GM12801 (cell line): Measurements from ENCODE around the gene SDSL.

Experiments used
- TF ChIP-seq, protein P1 (sequence below): IDR thresholded peaks from one replicate; pipeline ENCODE4 v1.5.1; 2011; ENCODE audit warnings: control low read depth; ENCODE audit not compliant: insufficient read length; ENCODE audit errors: extremely low read depth

SDSL gene

DNA sequence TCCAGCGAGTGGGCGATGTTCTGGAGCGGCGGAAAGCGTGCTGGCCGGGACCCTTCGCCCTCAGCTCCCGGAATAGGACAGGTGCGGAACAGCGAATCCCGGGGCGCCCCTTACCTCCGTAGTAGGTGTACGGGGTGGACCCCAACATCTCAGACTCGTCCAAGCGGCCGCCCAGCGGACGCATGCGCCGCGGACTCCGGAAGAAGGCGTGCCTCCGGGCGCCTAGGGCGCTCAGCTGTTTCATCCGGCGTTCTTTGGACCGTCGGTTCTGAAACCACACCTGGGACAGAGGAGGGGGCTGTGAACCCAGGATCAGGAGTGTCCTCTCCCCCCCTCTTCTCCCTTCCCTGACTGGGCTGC lies 44.9 kb downstream of the SDSL start:
- TF ChIP-seq, protein P1, sequence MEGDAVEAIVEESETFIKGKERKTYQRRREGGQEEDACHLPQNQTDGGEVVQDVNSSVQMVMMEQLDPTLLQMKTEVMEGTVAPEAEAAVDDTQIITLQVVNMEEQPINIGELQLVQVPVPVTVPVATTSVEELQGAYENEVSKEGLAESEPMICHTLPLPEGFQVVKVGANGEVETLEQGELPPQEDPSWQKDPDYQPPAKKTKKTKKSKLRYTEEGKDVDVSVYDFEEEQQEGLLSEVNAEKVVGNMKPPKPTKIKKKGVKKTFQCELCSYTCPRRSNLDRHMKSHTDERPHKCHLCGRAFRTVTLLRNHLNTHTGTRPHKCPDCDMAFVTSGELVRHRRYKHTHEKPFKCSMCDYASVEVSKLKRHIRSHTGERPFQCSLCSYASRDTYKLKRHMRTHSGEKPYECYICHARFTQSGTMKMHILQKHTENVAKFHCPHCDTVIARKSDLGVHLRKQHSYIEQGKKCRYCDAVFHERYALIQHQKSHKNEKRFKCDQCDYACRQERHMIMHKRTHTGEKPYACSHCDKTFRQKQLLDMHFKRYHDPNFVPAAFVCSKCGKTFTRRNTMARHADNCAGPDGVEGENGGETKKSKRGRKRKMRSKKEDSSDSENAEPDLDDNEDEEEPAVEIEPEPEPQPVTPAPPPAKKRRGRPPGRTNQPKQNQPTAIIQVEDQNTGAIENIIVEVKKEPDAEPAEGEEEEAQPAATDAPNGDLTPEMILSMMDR, result no peak

- TF ChIP-seq, protein P1, result no peak
Measured at GRCh38 chr12:113467502-113468364, 45.6 kb downstream of the SDSL start.

DNA sequence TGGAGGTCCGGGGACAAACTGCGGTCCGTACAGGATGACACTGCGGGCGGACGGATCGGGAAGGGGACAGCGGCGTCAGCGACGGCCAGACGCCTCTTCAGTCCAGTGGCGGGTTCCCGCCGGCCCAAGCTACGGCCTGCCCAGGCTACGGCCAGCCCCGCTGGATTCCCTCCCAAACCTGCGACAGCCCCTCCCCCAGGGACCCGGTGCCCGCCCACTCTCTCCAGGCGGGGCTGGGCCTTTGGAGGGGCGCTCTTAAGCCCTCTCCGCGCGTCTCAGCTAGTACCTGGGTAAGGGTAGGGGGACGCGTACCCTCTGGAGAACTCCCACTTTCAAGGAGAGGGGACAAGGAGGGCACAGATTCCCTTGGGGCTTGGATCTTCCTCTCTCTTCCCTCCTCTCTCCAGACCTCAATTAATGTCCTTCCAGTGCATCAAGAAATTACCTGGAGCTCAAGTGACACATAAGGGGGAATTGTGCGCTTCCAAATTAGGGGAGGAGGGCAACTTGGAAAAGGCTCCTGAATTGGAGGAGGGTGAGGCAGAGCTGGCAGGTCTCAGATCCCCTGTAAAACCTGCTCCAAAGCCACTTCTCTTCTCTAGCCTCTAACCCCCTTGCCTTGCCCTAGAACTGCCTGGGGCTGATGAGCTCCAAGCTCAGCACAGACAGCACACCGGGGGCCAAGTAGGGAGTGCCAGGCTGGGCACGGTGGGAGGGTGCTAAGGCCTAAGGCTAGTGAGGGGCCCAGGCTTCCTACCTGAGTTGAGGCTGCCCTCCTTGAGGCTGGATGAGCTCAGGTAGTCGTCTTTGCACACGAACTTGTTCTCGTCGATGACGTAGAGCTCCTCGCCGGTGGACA lies 46.4 kb downstream of the SDSL start:
- TF ChIP-seq, protein P1, result no peak

DNA sequence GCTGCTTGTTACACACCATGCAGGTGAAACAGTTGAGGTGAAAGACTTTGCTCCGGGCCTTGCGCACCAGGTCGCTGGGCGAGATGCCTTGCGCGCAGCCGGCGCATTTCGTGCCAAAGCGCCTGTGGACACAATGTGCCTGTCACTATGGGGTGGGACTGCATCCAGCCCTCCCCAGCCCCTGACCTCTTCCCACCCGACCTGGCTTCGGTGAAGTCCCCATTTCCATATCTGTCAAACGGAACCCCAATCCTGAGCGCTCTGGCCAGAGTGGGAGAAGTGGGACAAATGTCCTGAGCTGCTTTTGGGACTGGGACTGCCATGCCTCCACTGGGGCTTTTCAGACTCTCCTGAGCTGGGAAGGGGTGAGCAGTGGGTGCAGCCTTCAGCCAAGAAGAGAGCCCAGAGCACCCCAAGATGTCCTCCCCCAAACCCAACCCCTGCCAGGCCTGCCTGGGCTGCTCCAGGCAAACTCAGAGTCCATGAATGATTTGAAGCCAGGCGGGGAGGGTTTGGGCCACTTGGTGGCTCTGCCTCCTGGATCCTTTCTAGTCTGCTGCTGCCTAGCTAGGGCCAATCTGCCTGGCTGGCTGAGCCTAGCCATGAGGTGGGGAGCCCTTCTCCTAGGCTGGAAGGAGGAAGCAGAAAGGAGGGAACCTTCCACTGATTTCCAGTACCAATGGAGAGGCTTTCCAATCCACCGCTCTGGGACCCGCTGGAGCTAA lies 47.2 kb downstream of the SDSL start:
- TF ChIP-seq, protein P1, result no peak

DNA sequence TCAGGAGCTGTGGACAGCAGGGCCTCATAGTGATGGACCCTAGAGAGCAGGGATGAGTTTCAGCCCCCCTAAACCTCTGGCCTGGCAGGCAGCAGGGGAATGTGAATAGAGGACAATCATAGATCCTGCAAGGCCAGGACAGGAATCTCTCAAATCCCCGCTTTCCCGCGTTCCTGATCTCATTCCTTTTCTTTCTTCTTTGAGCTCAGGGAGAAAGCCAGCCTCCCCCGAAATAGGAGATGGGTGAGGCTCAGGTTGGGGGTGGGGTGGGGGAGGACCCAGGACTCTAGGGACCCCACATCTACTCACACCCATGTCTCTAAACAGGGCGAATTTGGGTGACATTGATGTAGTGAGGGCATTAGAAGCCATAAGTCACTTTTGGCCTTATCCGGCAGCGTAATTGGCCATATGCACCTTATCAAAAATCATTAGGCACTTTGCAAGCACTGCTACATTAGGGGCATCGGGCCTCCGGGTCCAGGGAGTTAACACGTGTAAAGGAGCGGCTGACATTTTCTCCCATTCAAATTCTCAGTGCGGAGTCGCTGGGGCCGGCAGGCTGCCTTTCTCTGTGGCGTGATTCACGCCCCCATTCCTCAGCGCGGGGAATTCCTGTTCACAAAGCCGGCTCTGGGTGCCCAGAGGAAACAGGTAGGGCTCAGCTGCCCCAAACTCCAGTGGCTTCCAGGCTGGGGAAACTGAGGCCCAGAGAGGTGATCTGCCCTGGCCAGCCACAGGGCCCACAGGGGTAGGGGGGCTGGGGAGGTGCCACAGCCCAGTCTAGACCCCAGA lies 48.0 kb downstream of the SDSL start:
- TF ChIP-seq, protein P1, result no peak

DNA sequence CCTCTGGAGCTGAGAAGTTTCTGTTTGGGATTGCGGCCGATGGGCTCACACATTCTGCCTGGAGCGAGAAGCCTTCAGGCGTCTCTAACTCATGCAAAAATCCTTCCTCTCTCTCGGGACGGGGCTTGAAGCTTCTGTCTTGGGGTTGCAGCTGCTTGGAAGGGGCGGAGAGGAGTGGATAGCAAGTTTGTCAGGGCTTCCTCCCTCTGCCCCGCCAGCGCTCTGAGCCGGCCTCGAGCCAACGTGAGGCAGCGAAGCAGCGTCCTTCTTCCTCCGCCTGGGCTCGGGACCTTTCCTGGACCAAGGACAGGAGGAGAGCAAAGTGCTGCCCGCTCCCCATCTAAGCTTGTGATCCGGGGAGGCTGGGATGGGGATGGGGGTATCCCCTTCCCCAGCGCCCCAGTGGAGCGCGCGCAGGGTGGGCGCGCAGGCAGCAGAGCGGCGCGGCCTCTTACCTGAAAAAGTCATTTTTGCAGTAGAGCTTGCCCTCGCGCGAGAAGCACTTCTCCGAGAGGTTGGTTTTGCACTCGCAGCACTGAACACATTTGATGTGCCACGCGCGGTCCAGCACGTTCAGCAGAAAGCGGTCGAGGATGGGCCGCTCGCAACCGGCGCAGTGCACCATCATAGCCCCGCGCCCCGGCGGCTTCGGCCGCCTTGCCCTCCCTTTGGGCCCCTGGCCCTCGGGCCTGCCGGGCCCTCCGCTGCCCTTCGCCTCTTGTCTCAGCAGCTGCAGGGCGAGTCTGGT lies 48.9 kb downstream of the SDSL start:
- TF ChIP-seq, protein P1, result no peak
